Gastrocnemius medialis (tissue), 4 donors: ENCODE results near the gene TAF11L4.

Experiments used
- CTCF ChIP-seq, 5 experiments: fragments of 450-650 bp in 3 of 5; fragments of 200-600 bp in 2 of 5; sonication (generic) in 2 of 5; IDR thresholded peaks in 4 of 5; conservative IDR thresholded peaks in 1 of 5; 1 replicate in 4 of 5; 2 replicates in 1 of 5; pipeline ENCODE4 v1.5.1; 2016 to 2019; ENCODE audit warnings: antibody characterized with exemption in 5 of 5, mild to moderate bottlenecking in 3 of 5, moderate library complexity in 3 of 5
- POLR2A ChIP-seq, 2 donors: fragments of 450-650 bp; IDR thresholded peaks; one replicate each; pipeline ENCODE4 v1.6.1; 2017; ENCODE audit warnings: antibody characterized with exemption in 2 of 2, mild to moderate bottlenecking in 2 of 2, moderate library complexity in 2 of 2

- no peak for TF ChIP-seq CTCF (IDR thresholded peaks at IDR 0.05 in 4 of 5, conservative IDR thresholded peaks at IDR 0.05 in 1 of 5)
- TF ChIP-seq POLR2A (IDR thresholded peaks at IDR 0.05) = no peak
Measured at GRCh38 chr5:17481378-17481777, 40.2 kb upstream of the TAF11L4 start.
